Hepatocyte (in vitro differentiated cells): Measurements from ENCODE around the gene MARK3.

Experiments used
- CTCF ChIP-seq: fragments of 200-600 bp; sonication (generic); IDR thresholded peaks from 2 replicates; pipeline ENCODE4 v1.5.1; 2016; ENCODE audit warnings: antibody characterized with exemption, mild to moderate bottlenecking; ENCODE audit not compliant: poor library complexity
- EZH2phosphoT487 ChIP-seq: fragments of 200-600 bp; sonication (generic); IDR thresholded peaks from one replicate; pipeline ENCODE4 v1.6.1; 2018; ENCODE audit warnings: antibody characterized with exemption, mild to moderate bottlenecking, low read depth, moderate library complexity; ENCODE audit not compliant: unreplicated experiment, severe bottlenecking

DNA sequence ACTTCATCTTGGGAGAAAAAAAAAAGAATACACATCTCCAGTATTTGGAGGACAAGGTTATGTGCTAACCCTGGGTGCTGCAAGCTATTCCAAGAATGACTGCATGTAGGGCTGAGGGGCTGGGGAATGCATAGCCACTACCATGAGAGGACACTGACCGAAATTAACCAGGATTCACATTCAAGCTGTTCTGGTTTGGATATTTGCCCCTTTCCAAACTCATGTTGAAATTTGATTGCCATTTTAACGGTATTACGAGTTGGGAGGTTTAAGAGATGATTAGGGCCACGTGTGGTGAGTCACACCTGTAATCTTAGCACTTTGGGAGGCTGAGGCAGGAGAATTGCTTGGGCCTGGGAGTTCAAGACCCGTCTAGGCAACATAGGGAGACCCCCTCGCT, 18.5 kb upstream of the MARK3 start:
- TF ChIP-seq EZH2phosphoT487 (no peak), CTCF (no peak)
